Keratinocyte (primary cell): ENCODE results near the gene KIF11.

Experiments
- CTCF ChIP-seq, 3 experiments: IDR thresholded peaks in 1 of 3; conservative IDR thresholded peaks in 1 of 3; optimal IDR thresholded peaks in 1 of 3; 2 replicates in 2 of 3; 3 replicates in 1 of 3; pipeline versions ENCODE3 to v1.5.1; 2011; ENCODE audit warnings: low read length in 3 of 3, mild to moderate bottlenecking in 3 of 3, moderate library complexity in 2 of 3, control low read depth in 1 of 3, inconsistent platforms in 1 of 3; ENCODE audit not compliant: insufficient read depth in 2 of 3; ENCODE audit errors: extremely low read depth in 1 of 3
- EZH2 ChIP-seq: IDR thresholded peaks from one replicate; pipeline ENCODE4 v1.6.1; 2012; ENCODE audit warnings: inconsistent platforms, mild to moderate bottlenecking, low read length, moderate library complexity

GRCh38 chr10:92656266-92656961 lies 63.5 kb downstream of the KIF11 start:
- TF ChIP-seq CTCF (optimal IDR thresholded peaks at IDR 0.05 in 1 of 3, IDR thresholded peaks at IDR 0.05 in 1 of 3, conservative IDR thresholded peaks at IDR 0.05 in 1 of 3; ENCODE audit: extremely low read depth in 1 of 3, insufficient read depth in 2 of 3, low read length in 3 of 3) (no peak), EZH2 (no peak)
